DMS 273 (cell line): ENCODE data around the gene AUTS2.

Source experiments
- DNase-seq: peaks from one replicate; lab custom pipeline; 2025; ENCODE audit not compliant: unreplicated experiment; lab: John Stamatoyannopoulos, UW

AUTS2 gene

GRCh38 chr7:70500261-70500660 is 902.0 kb downstream of the AUTS2 start:
- no peak for DNase-seq

DNA sequence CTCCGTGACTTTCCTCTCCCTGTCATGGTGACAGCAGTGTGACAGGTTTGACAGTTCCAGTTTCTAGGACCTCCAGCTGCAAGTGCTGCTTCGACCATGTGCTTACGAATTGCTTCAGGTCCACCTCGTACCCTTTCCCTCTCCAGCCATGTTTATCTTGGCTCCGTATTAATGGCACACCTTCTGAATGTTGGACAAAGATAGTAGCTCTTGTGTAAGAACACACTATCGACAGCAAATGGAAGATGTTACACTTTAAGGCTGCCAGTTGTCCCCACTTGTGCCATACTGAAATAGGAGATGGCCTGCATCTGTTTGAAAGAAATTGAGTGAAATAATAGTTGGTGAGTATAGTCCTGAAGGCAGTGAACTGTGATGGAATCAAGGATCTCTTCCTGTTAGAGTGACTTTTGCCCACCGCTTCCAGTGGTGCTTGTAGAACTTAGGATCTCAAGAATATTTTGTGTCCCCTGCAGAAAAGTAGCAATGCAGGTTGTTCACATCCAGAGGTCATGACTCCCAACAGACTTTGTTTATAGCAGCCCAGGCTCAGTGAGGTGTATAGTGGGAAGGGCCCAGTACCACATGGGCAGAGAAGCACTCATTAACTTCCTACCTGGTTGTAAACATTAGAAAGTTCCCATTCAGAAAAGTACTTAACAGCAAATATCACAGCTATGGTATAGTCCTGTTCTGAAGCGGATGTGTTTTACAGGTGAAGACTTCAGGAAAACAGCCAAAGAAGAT is 904.0 kb downstream of the AUTS2 start:
- DNase-seq: no peak

DNA sequence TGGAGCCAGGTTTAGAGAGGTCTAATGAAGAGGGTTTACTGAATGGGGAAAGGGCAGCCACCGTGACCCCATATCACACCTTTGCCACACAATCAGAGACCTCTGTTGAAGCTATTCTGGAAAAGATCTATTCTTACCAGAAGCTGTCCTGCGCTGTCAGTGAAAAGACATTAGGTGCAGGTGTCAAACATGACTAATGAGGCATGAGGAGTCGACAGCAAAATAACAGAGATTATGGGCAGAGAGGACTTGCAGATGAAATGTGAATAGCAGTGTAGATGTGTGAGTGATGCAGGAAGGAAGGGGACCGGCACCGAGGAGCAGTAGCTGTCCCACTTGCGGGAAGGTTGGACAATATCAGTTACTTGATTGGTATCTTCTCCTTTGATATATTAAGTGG is 906.0 kb downstream of the AUTS2 start:
- no peak for DNase-seq

- no peak for DNase-seq
These were observed 907.2 kb downstream of the AUTS2 start for GRCh38 chr7:70505468-70505867.

DNA sequence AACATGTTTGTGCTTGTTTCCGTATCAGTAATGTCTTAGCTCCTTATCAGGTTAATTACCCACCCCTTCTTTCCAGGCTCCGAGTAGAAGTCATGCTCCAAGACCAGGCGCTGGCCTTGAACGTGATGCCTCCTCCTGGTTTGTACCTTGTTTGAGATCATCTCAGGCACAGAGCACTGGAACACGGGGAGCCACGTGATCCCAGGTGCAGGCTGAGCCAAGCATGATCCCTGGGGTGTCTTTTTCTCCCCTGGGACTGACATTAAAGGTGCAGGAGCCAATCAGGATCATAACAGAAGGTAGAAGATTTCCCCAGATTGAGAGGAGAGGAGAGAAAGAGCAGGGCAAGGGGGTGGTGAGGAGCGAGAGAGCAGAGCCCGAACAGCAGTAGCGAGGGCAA is 907.6 kb downstream of the AUTS2 start:
- DNase-seq: no peak

DNA sequence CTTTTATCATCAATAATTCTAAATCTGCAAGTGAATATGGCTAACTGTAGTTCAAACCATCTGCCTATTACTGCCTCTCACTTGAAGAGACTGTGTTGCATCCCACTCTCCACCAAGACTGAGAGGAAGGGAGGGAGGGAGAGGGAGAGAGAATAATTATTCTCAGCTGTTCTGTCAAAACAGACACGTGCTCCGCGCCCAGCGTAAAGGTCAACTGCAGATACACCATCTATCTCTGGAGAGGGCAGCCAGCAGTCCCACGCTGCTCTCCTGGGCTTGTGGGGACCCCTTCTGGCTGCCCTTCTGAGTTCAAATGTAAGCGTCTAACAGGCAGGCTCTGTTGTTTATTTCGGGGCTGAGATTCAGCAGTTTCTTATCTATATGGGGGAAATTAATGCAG is 908.2 kb downstream of the AUTS2 start:
- peak; percentile 90 for DNase-seq

DNA sequence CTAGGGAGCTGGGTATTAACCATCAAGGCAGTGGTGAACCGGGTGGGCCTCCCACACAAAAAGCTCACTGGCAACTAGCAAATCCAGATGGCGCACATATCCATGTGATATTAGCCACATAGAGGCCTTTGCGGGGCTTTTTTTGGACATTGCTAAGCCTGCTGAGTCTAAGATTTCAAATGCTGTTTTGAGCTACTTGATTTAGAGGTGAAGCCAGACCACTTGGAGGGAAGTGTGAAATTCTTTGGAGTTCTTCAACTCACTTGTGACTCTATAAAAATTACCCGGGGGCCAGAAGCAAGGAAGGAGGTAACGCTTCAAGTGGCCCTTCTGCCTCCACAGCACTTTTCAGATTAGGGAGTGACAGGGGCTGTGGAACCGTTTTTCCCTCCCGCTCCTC is 913.9 kb downstream of the AUTS2 start:
- peak; percentile 76 for DNase-seq

DNA sequence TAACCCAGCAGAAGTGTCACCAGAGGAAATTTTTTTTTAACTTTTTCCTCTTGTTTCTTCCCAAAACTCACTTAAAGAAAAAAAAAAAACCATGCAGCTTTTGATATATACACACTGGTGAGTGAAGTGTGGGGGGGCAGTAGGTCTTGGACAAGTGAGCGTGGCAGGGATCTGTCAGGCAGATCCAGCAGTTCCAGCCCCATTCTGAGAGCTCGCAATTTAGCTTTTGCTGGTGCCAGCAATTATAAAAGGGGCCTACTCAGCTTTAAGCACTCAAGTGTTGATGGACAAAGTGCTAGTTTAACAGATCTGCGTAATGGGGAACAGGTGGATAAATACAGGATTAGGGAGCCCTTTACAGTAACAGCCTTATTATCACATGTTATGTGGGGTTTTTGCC is 914.5 kb downstream of the AUTS2 start:
- DNase-seq: peak; percentile 80

GRCh38 chr7:70520611-70521010 is 922.3 kb downstream of the AUTS2 start:
- DNase-seq: no peak

- DNase-seq: peak; percentile 53
These were observed 925.1 kb downstream of the AUTS2 start for GRCh38 chr7:70523249-70523988.

- no peak for DNase-seq
These were observed 925.7 kb downstream of the AUTS2 start for GRCh38 chr7:70523989-70524351.

- no peak for DNase-seq
These were observed 927.7 kb downstream of the AUTS2 start for GRCh38 chr7:70525991-70526390.

- peak; percentile 49 for DNase-seq
These were observed 929.3 kb downstream of the AUTS2 start for GRCh38 chr7:70527520-70528115.

DNA sequence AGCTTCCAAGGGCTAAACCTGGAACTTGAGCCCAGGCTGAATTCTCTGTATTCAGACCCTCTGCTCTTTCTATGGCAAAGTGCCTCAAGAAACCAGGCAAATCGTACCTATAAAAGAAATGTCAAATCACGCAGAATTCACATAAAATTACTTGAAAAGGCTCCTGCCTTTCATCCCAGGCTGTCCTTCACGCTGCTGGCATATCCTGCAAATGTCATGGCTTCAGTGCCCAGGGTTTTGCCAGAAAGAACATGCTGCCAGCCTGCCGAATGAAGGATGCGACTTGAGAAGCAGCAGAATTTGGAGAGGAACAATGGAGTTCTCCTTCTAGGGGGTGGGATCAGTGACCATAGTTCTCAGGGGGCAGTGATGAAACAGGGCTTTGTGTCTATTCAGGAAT is 931.2 kb downstream of the AUTS2 start:
- DNase-seq: peak; percentile 56

DNA sequence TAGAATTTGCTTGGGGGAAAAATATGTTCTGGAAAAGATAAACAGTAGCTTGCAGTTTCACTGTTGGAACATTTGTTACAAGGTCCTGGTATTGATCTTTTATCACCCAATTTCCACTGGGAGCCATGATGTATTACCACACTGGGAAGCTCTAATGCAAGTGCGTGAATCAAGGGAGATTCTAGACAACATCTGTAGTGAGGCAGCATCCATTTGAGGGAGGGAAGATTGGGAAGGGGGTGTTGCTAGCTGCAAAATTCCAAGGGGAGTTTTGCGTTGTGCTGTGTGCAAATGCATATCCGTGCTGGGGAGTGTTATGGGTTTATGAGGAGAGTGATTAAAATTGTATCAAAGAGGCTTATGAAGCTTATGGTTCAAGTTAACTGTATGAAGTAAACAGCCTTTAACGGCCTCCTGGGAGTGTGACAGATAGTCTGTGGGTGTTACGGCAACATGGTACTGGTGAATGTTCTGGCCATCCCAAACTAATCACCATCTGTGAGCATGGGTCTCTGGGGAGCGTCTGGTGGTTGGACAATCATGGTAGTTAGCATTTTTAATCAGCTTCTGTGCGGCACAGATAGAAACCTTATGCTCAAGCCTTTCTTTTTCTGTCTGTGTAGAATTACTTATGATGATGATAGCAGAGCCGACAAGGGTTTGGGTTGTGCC is 931.8 kb downstream of the AUTS2 start:
- peak; percentile 98 for DNase-seq

GRCh38 chr7:70533614-70534013 is 935.3 kb downstream of the AUTS2 start:
- peak; percentile 58 for DNase-seq

GRCh38 chr7:70539205-70539604 is 940.9 kb downstream of the AUTS2 start:
- DNase-seq: no peak

- DNase-seq: no peak
These were observed 941.3 kb downstream of the AUTS2 start for GRCh38 chr7:70539617-70540016.

DNA sequence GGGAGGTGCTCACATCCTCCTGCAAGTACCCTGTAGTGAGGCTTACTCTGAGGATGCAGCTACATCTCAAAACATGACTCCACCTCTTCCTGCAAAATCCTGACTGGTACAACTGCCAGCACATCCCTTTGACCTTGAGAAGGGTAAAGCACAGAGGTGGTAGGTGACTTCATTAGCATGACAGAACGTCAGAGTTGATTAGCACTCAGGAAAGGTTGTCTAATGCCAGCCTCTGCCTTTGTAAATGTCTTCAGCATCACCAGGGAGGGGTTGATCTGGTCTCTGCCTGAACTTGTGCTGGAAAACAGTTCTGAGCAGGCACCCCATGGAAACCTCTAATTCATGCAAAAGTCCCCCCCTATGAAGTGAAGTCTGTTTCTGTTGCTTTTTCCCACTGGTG is 942.4 kb downstream of the AUTS2 start:
- no peak for DNase-seq

GRCh38 chr7:70542750-70543376 is 944.6 kb downstream of the AUTS2 start:
- no peak for DNase-seq

GRCh38 chr7:70544016-70544415 is 945.7 kb downstream of the AUTS2 start:
- DNase-seq: no peak
